Loucy (cell line): ENCODE results near the gene DVL3.

Source experiments
- EZH2phosphoT487 ChIP-seq: fragments of 200-600 bp; IDR thresholded peaks from 2 replicates; pipeline ENCODE4 v1.6.1; 2018; ENCODE audit warnings: antibody characterized with exemption, mild to moderate bottlenecking, moderate library complexity, borderline replicate concordance
- TF ChIP-seq, protein P1 (sequence below): fragments of 200-600 bp; sonication (generic); conservative IDR thresholded peaks from 2 replicates; pipeline ENCODE4 v1.5.1; 2014; ENCODE audit warnings: mild to moderate bottlenecking, antibody characterized with exemption, low read length

DNA sequence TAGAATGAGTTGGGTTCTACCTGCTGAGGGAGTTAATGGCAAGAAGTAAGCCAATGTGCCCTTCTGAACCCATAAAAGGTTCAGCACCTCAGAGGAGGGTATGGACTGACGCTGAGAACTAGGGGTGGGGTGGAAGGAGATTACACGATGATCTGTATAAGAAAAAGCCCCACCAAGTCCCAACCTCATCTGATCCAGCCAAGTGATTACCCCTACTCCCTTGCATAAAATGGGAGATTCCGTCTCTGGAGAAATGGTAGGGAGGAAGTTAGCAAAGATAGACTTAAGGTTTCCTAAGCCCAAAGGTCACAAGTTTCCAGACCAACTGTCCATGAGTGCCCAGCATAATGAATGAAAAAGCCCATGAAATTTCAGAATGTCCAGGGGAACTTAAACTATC lies 7.1 kb upstream of the DVL3 start:
- TF ChIP-seq, protein P1, sequence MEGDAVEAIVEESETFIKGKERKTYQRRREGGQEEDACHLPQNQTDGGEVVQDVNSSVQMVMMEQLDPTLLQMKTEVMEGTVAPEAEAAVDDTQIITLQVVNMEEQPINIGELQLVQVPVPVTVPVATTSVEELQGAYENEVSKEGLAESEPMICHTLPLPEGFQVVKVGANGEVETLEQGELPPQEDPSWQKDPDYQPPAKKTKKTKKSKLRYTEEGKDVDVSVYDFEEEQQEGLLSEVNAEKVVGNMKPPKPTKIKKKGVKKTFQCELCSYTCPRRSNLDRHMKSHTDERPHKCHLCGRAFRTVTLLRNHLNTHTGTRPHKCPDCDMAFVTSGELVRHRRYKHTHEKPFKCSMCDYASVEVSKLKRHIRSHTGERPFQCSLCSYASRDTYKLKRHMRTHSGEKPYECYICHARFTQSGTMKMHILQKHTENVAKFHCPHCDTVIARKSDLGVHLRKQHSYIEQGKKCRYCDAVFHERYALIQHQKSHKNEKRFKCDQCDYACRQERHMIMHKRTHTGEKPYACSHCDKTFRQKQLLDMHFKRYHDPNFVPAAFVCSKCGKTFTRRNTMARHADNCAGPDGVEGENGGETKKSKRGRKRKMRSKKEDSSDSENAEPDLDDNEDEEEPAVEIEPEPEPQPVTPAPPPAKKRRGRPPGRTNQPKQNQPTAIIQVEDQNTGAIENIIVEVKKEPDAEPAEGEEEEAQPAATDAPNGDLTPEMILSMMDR, result no peak
- TF ChIP-seq EZH2phosphoT487, result no peak
